WTC11 (cell line): ENCODE results near the gene FHOD3. TPM values are rescaled to one million over a fixed set of nuclear protein-coding genes. Genes with fewer than 3 reads are reported as not detected.

Source experiments
- ATAC-seq: fragments of 200-7000 bp; cut with Tn5 transposase; 2 replicates; pipeline ENCODE4 v1.10.0; 2021; ENCODE audit warnings: mild to moderate bottlenecking, moderate library complexity
- CTCF ChIA-PET: fragments of 300-600 bp; sonication (Branson Sonifier 250); formaldehyde crosslinking; loops from one replicate; lab custom pipeline; 2021; ENCODE audit warnings: antibody characterized with exemption; lab: Charles Lee
- POLR2A ChIA-PET: fragments of 350-600 bp; sonication (Branson Sonifier 250); formaldehyde crosslinking; loops from one replicate; lab custom pipeline; 2021; ENCODE audit warnings: antibody characterized with exemption; lab: Charles Lee
- DNase-seq: peaks from one replicate; pipeline ENCODE4 v3.0.0; 2021; ENCODE audit warnings: low spot score
- H3K27ac Mint-ChIP-seq: 2 replicates; pipeline ENCODE4 v1.8.0; 2021; ENCODE audit warnings: mixed read lengths
- H3K27me3 Mint-ChIP-seq: 2 replicates; pipeline ENCODE4 v1.8.0; 2021; ENCODE audit warnings: low read depth, mild to moderate bottlenecking, moderate library complexity, mixed read lengths
- H3K36me3 Mint-ChIP-seq: 2 replicates; pipeline ENCODE4 v1.8.0; 2021; ENCODE audit warnings: mixed read lengths
- H3K4me1 Mint-ChIP-seq: 2 replicates; pipeline ENCODE4 v1.8.0; 2022; ENCODE audit warnings: mixed read lengths
- H3K4me3 Mint-ChIP-seq: 2 replicates; pipeline ENCODE4 v1.8.0; 2021; ENCODE audit warnings: mild to moderate bottlenecking, moderate library complexity, mixed read lengths
- H3K9me3 Mint-ChIP-seq: 2 replicates; pipeline ENCODE4 v1.8.0; 2021; ENCODE audit warnings: mixed read lengths
- ATF3 ChIP-seq: sonication (generic); formaldehyde crosslinking; conservative IDR thresholded peaks from 2 replicates; pipeline ENCODE4 v1.8.1; 2022; ENCODE audit warnings: mild to moderate bottlenecking, missing genetic modification reagents
- E2F5 ChIP-seq: sonication (generic); formaldehyde crosslinking; IDR thresholded peaks from 2 replicates; pipeline ENCODE4 v1.8.1; 2022; ENCODE audit warnings: mild to moderate bottlenecking, moderate library complexity, missing genetic modification reagents
- ESRRA ChIP-seq: sonication (generic); formaldehyde crosslinking; IDR thresholded peaks from 2 replicates; pipeline ENCODE4 v1.8.1; 2022; ENCODE audit warnings: mild to moderate bottlenecking, missing genetic modification reagents, borderline replicate concordance
- ETV6 ChIP-seq: sonication (generic); formaldehyde crosslinking; IDR thresholded peaks from 2 replicates; pipeline ENCODE4 v1.8.1; 2022; ENCODE audit warnings: mild to moderate bottlenecking, missing genetic modification reagents
- IRF1 ChIP-seq: sonication (generic); formaldehyde crosslinking; IDR thresholded peaks from 2 replicates; pipeline ENCODE4 v1.8.0; 2023; ENCODE audit warnings: missing genetic modification reagents
- JUN ChIP-seq: sonication (generic); formaldehyde crosslinking; IDR thresholded peaks from 2 replicates; pipeline ENCODE4 v1.8.0; 2023; ENCODE audit warnings: mild to moderate bottlenecking, missing genetic modification reagents
- KAT7 ChIP-seq: sonication (generic); formaldehyde crosslinking; IDR thresholded peaks from 2 replicates; pipeline ENCODE4 v1.8.1; 2023; ENCODE audit warnings: missing genetic modification reagents, mild to moderate bottlenecking, borderline replicate concordance
- SP1 ChIP-seq: sonication (generic); formaldehyde crosslinking; conservative IDR thresholded peaks from 2 replicates; pipeline ENCODE4 v1.8.1; 2022; ENCODE audit warnings: missing genetic modification reagents
- TCF7 ChIP-seq: sonication (generic); formaldehyde crosslinking; IDR thresholded peaks from 2 replicates; pipeline ENCODE4 v1.8.0; 2022; ENCODE audit warnings: mild to moderate bottlenecking, low read depth, missing genetic modification reagents, moderate library complexity
- ZNF219 ChIP-seq: sonication (generic); formaldehyde crosslinking; IDR thresholded peaks from 2 replicates; pipeline ENCODE4 v1.8.0; 2023; ENCODE audit warnings: missing genetic modification reagents, mild to moderate bottlenecking, borderline replicate concordance
- ZNF512 ChIP-seq: sonication (generic); formaldehyde crosslinking; IDR thresholded peaks from 2 replicates; pipeline ENCODE4 v1.8.1; 2022; ENCODE audit warnings: missing genetic modification reagents, borderline replicate concordance
- total RNA-seq: library from RNA; stranded (reverse); gene quantifications from 3 replicates; pipeline ENCODE4 v1.2.3, GENCODE V29; 2021
- TF ChIP-seq, protein P1 (sequence below): fragments of 250-450 bp; sonication (Bioruptor Pico); IDR thresholded peaks from 2 replicates; pipeline ENCODE4 v1.9.0; 2021; ENCODE audit warnings: mild to moderate bottlenecking, borderline replicate concordance
- TF ChIP-seq, protein P2 (sequence below): sonication (generic); formaldehyde crosslinking; IDR thresholded peaks from 2 replicates; pipeline ENCODE4 v1.8.1; 2023; ENCODE audit warnings: mild to moderate bottlenecking, moderate library complexity, missing genetic modification reagents
- TF ChIP-seq, protein P3 (sequence below): sonication (generic); formaldehyde crosslinking; IDR thresholded peaks from 2 replicates; pipeline ENCODE4 v1.8.0; 2022; ENCODE audit warnings: missing genetic modification reagents
- TF ChIP-seq, protein P4 (sequence below): sonication (generic); formaldehyde crosslinking; IDR thresholded peaks from 2 replicates; pipeline ENCODE4 v1.8.0; 2022; ENCODE audit warnings: mild to moderate bottlenecking, missing genetic modification reagents
- TF ChIP-seq, protein P5 (sequence below): fragments of 250-450 bp; sonication (Bioruptor Pico); IDR thresholded peaks from 2 replicates; pipeline ENCODE4 v1.9.0; 2021; ENCODE audit warnings: mild to moderate bottlenecking

FHOD3 gene
- total RNA-seq, 1 experiment from 2014 or later = 3.8 TPM

DNA sequence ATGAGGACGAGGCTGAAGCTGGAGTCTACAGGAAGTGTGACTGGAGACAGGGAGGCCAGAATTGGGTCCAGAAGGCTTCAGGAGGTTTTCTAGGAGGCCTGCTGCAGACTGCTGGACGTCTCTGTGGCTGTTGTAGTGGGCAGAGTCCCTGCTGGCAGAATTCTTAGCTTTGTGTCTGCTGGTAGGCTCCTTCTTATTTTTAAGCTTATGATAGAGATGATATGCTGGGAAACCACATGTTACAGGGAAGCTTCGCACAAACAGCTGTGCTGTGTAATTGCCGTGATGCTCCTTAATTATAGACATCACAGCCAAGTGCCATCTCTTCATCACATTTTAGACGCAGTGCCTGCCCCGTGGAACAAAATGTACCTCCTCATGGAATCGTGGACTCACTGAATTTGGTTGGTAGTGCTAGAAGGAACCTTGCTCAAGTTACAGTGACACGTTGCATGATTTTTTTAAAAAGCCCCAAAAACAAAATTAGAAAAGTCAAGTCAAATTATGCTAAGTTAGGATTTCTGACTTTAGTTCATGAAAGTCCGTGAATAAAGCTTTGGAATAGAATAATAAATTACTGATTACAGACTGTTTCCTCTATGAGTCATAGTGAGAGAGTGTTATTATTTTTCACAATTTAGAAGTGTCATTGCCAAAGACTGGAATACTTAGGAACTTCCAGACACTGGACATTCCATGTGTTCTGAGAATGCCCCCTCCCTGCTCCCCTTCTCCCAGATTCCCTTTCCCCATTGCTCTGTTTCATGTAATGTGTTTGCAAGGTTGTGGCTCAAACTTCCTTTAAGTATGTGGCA lies 144.1 kb downstream of the FHOD3 start (continued):
- TF ChIP-seq ESRRA (CRISPR knock-in tag) (no peak), IRF1 (CRISPR knock-in tag) (no peak), ATF3 (CRISPR knock-in tag) (no peak), E2F5 (CRISPR knock-in tag) (no peak)
- TF ChIP-seq, protein P1, sequence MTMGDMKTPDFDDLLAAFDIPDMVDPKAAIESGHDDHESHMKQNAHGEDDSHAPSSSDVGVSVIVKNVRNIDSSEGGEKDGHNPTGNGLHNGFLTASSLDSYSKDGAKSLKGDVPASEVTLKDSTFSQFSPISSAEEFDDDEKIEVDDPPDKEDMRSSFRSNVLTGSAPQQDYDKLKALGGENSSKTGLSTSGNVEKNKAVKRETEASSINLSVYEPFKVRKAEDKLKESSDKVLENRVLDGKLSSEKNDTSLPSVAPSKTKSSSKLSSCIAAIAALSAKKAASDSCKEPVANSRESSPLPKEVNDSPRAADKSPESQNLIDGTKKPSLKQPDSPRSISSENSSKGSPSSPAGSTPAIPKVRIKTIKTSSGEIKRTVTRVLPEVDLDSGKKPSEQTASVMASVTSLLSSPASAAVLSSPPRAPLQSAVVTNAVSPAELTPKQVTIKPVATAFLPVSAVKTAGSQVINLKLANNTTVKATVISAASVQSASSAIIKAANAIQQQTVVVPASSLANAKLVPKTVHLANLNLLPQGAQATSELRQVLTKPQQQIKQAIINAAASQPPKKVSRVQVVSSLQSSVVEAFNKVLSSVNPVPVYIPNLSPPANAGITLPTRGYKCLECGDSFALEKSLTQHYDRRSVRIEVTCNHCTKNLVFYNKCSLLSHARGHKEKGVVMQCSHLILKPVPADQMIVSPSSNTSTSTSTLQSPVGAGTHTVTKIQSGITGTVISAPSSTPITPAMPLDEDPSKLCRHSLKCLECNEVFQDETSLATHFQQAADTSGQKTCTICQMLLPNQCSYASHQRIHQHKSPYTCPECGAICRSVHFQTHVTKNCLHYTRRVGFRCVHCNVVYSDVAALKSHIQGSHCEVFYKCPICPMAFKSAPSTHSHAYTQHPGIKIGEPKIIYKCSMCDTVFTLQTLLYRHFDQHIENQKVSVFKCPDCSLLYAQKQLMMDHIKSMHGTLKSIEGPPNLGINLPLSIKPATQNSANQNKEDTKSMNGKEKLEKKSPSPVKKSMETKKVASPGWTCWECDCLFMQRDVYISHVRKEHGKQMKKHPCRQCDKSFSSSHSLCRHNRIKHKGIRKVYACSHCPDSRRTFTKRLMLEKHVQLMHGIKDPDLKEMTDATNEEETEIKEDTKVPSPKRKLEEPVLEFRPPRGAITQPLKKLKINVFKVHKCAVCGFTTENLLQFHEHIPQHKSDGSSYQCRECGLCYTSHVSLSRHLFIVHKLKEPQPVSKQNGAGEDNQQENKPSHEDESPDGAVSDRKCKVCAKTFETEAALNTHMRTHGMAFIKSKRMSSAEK (CRISPR knock-in tag) = no peak
- TF ChIP-seq, all 79 proteins: peak for 0

GRCh38 chr18:36442717-36443116 lies 145.2 kb downstream of the FHOD3 start:
- DNase-seq = no peak
- H3K4me1 Mint-ChIP-seq = peaks cover 14% of the 10 kb centered on the region
- H3K4me3 Mint-ChIP-seq = no peak overlapping the region

More at GRCh38 chr18:36442717-36443116, 145.2 kb downstream of the FHOD3 start:
- no peak overlapping the region for H3K27ac Mint-ChIP-seq
- ATAC-seq = no peak
- TF ChIP-seq, protein P2, sequence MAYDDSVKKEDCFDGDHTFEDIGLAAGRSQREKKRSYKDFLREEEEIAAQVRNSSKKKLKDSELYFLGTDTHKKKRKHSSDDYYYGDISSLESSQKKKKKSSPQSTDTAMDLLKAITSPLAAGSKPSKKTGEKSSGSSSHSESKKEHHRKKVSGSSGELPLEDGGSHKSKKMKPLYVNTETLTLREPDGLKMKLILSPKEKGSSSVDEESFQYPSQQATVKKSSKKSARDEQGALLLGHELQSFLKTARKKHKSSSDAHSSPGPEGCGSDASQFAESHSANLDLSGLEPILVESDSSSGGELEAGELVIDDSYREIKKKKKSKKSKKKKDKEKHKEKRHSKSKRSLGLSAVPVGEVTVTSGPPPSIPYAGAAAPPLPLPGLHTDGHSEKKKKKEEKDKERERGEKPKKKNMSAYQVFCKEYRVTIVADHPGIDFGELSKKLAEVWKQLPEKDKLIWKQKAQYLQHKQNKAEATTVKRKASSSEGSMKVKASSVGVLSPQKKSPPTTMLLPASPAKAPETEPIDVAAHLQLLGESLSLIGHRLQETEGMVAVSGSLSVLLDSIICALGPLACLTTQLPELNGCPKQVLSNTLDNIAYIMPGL = no peak
- TF ChIP-seq KAT7 (no peak), ZNF219 (no peak), ZNF512 (no peak), ETV6 (no peak), SP1 (no peak), TCF7 (no peak), JUN (CRISPR knock-in tag) (no peak)
- TF ChIP-seq, protein P3, sequence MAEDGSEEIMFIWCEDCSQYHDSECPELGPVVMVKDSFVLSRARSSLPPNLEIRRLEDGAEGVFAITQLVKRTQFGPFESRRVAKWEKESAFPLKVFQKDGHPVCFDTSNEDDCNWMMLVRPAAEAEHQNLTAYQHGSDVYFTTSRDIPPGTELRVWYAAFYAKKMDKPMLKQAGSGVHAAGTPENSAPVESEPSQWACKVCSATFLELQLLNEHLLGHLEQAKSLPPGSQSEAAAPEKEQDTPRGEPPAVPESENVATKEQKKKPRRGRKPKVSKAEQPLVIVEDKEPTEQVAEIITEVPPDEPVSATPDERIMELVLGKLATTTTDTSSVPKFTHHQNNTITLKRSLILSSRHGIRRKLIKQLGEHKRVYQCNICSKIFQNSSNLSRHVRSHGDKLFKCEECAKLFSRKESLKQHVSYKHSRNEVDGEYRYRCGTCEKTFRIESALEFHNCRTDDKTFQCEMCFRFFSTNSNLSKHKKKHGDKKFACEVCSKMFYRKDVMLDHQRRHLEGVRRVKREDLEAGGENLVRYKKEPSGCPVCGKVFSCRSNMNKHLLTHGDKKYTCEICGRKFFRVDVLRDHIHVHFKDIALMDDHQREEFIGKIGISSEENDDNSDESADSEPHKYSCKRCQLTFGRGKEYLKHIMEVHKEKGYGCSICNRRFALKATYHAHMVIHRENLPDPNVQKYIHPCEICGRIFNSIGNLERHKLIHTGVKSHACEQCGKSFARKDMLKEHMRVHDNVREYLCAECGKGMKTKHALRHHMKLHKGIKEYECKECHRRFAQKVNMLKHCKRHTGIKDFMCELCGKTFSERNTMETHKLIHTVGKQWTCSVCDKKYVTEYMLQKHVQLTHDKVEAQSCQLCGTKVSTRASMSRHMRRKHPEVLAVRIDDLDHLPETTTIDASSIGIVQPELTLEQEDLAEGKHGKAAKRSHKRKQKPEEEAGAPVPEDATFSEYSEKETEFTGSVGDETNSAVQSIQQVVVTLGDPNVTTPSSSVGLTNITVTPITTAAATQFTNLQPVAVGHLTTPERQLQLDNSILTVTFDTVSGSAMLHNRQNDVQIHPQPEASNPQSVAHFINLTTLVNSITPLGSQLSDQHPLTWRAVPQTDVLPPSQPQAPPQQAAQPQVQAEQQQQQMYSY (CRISPR knock-in tag) = no peak
- TF ChIP-seq, protein P4, sequence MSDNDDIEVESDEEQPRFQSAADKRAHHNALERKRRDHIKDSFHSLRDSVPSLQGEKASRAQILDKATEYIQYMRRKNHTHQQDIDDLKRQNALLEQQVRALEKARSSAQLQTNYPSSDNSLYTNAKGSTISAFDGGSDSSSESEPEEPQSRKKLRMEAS = no peak
- TF ChIP-seq, protein P5, sequence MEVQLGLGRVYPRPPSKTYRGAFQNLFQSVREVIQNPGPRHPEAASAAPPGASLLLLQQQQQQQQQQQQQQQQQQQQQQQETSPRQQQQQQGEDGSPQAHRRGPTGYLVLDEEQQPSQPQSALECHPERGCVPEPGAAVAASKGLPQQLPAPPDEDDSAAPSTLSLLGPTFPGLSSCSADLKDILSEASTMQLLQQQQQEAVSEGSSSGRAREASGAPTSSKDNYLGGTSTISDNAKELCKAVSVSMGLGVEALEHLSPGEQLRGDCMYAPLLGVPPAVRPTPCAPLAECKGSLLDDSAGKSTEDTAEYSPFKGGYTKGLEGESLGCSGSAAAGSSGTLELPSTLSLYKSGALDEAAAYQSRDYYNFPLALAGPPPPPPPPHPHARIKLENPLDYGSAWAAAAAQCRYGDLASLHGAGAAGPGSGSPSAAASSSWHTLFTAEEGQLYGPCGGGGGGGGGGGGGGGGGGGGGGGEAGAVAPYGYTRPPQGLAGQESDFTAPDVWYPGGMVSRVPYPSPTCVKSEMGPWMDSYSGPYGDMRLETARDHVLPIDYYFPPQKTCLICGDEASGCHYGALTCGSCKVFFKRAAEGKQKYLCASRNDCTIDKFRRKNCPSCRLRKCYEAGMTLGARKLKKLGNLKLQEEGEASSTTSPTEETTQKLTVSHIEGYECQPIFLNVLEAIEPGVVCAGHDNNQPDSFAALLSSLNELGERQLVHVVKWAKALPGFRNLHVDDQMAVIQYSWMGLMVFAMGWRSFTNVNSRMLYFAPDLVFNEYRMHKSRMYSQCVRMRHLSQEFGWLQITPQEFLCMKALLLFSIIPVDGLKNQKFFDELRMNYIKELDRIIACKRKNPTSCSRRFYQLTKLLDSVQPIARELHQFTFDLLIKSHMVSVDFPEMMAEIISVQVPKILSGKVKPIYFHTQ (CRISPR knock-in tag) = no peak
- no peaks in the 10 kb centered on the region; the same call in 1 of the 2 replicates for H3K27me3 Mint-ChIP-seq
- peaks cover 22% of the 10 kb centered on the region for H3K9me3 Mint-ChIP-seq
- ChIA-PET CTCF (interaction anchor here (1.0 kb wide), 1 partner anchor 31 kb away, joined by 4 read pairs; no protein-coding TSS in a partner anchor), POLR2A (no interaction called here)
- H3K36me3 Mint-ChIP-seq = peaks cover 15% of the 10 kb centered on the region
